CD4-positive, alpha-beta memory T cell (primary cell): ENCODE data around the gene MUC2. TPM values are rescaled to one million over a fixed set of nuclear protein-coding genes. Genes with fewer than 3 reads are reported as not detected.

Experiments
- CTCF ChIA-PET: fragments of 350-600 bp; sonication (Branson Sonifier 250); formaldehyde crosslinking; loops from one replicate; lab custom pipeline; 2021; ENCODE audit warnings: inconsistent platforms; ENCODE audit not compliant: partially characterized antibody; lab: Charles Lee
- POLR2A ChIA-PET: fragments of 350-600 bp; sonication (Branson Sonifier 250); formaldehyde crosslinking; loops from one replicate; lab custom pipeline; 2021; ENCODE audit not compliant: partially characterized antibody; lab: Charles Lee
- DNase-seq, 5 donors: peaks; one replicate each; pipeline versions ENCODE4 v3.0.0 to v3.0.0-alpha.2; 2020 to 2022; ENCODE audit warnings: mixed read lengths in 1 of 5
- H3K27ac ChIP-seq: one replicate; pipeline ENCODE4 v1.7.0; 2013; ENCODE audit warnings: low read depth, low read length
- H3K27me3 ChIP-seq: 2 replicates; pipeline ENCODE4 v1.7.0; 2013; ENCODE audit warnings: mild to moderate bottlenecking, low read length, moderate library complexity; ENCODE audit not compliant: insufficient read depth
- H3K36me3 ChIP-seq: 2 replicates; pipeline ENCODE4 v1.7.0; 2013; ENCODE audit warnings: mild to moderate bottlenecking, low read length, moderate library complexity; ENCODE audit not compliant: insufficient read depth
- H3K4me1 ChIP-seq: 2 replicates; pipeline ENCODE4 v1.7.0; 2013; ENCODE audit warnings: mild to moderate bottlenecking, low read length, moderate library complexity; ENCODE audit not compliant: insufficient read depth
- H3K4me3 ChIP-seq, 2 donors: one replicate each; pipeline ENCODE4 v1.7.0; 2013; ENCODE audit warnings: low read length in 2 of 2, mild to moderate bottlenecking in 1 of 2
- H3K9me3 ChIP-seq, 2 donors: one replicate each; pipeline ENCODE4 v1.7.0; 2013; ENCODE audit warnings: low read length in 2 of 2, control low read depth in 1 of 2; ENCODE audit not compliant: control insufficient read depth in 1 of 2
- H3K27ac Mint-ChIP-seq, 7 donors: one replicate each; pipeline ENCODE4 v1.8.0; 2020 to 2021; ENCODE audit warnings: mixed read lengths in 7 of 7, mild to moderate bottlenecking in 6 of 7, inconsistent platforms in 3 of 7, moderate library complexity in 3 of 7
- H3K27me3 Mint-ChIP-seq, 2 donors: one replicate each; pipeline ENCODE4 v1.8.0; 2020 to 2021; ENCODE audit warnings: mixed read lengths in 2 of 2
- H3K36me3 Mint-ChIP-seq, 2 donors: one replicate each; pipeline ENCODE4 v1.8.0; 2020 to 2021; ENCODE audit warnings: mixed read lengths in 2 of 2, inconsistent platforms in 1 of 2, mild to moderate bottlenecking in 1 of 2
- H3K4me1 Mint-ChIP-seq, 4 donors: one replicate each; pipeline ENCODE4 v1.8.0; 2020 to 2021; ENCODE audit warnings: mixed read lengths in 4 of 4, mild to moderate bottlenecking in 1 of 4
- H3K4me3 Mint-ChIP-seq, 8 donors: one replicate each; pipeline ENCODE4 v1.8.0; 2020 to 2021; ENCODE audit warnings: mixed read lengths in 8 of 8, mild to moderate bottlenecking in 7 of 8, moderate library complexity in 6 of 8, inconsistent platforms in 3 of 8
- H3K9me3 Mint-ChIP-seq, 8 donors: one replicate each; pipeline ENCODE4 v1.8.0; 2020 to 2021; ENCODE audit warnings: mixed read lengths in 8 of 8, mild to moderate bottlenecking in 5 of 8, inconsistent platforms in 3 of 8, moderate library complexity in 1 of 8
- intact Hi-C: fragments of 100-400 bp; cut with micrococcal nuclease; formaldehyde crosslinking; loops from one replicate; pipeline ENCODE4 v1.15.1; 2023
- polyA plus RNA-seq, 2 donors: library from polyadenylated mRNA; unstranded; fragments of 300-500 nt; fragmentation: Illumina TruSeq; gene quantifications; one replicate each; pipeline ENCODE4 v1.2.3, GENCODE V29; 2021
- total RNA-seq, 2 experiments: library from RNA; stranded (reverse); gene quantifications; one replicate each; pipeline ENCODE4 v1.2.3, GENCODE V29; 2021

Gene MUC2
- total and polyA plus RNA-seq, 4 experiments from 2014 or later = not detected

GRCh38 chr11:1083621-1084551 lies 9.2 kb downstream of the MUC2 start:
- H3K9me3 Mint-ChIP-seq = peaks cover 0 to 2% (median 0%) of the 10 kb centered on the region in 8 donors
- H3K4me1 Mint-ChIP-seq = no peaks in the 10 kb centered on the region
- no peak overlapping the region for H3K4me3 Mint-ChIP-seq
- H3K27me3 ChIP-seq = no peaks in the 10 kb centered on the region
- no peak for DNase-seq
- intact Hi-C loops = no loop called here
- H3K36me3 ChIP-seq = no peaks in the 10 kb centered on the region
- H3K27me3 Mint-ChIP-seq = no peaks in the 10 kb centered on the region
- ChIA-PET POLR2A (no interaction called here), CTCF (no interaction called here)
- no peak overlapping the region for H3K4me3 ChIP-seq
- H3K4me1 ChIP-seq = no peaks in the 10 kb centered on the region
- no peaks in the 10 kb centered on the region for H3K9me3 ChIP-seq
- H3K36me3 Mint-ChIP-seq = no peaks in the 10 kb centered on the region
- no peak overlapping the region for H3K27ac Mint-ChIP-seq
- no peak overlapping the region for H3K27ac ChIP-seq

GRCh38 chr11:1084561-1085439 lies 10.1 kb downstream of the MUC2 start:
- H3K27ac ChIP-seq = no peak overlapping the region
- POLR2A ChIA-PET = no interaction called here
- no peak for DNase-seq
- no peaks in the 10 kb centered on the region for H3K27me3 Mint-ChIP-seq
- no peaks in the 10 kb centered on the region for H3K27me3 ChIP-seq
- no peak overlapping the region for H3K4me3 ChIP-seq
- H3K36me3 Mint-ChIP-seq = no peaks in the 10 kb centered on the region
- H3K9me3 ChIP-seq = no peaks in the 10 kb centered on the region
- no peaks in the 10 kb centered on the region for H3K4me1 ChIP-seq
- peaks cover 0 to 2% (median 0%) of the 10 kb centered on the region in 8 donors for H3K9me3 Mint-ChIP-seq
- H3K4me1 Mint-ChIP-seq = no peaks in the 10 kb centered on the region
- no peak overlapping the region for H3K4me3 Mint-ChIP-seq
- no peak overlapping the region for H3K27ac Mint-ChIP-seq
- intact Hi-C loops = no loop called here
- H3K36me3 ChIP-seq = no peaks in the 10 kb centered on the region
- CTCF ChIA-PET = no interaction called here

DNA sequence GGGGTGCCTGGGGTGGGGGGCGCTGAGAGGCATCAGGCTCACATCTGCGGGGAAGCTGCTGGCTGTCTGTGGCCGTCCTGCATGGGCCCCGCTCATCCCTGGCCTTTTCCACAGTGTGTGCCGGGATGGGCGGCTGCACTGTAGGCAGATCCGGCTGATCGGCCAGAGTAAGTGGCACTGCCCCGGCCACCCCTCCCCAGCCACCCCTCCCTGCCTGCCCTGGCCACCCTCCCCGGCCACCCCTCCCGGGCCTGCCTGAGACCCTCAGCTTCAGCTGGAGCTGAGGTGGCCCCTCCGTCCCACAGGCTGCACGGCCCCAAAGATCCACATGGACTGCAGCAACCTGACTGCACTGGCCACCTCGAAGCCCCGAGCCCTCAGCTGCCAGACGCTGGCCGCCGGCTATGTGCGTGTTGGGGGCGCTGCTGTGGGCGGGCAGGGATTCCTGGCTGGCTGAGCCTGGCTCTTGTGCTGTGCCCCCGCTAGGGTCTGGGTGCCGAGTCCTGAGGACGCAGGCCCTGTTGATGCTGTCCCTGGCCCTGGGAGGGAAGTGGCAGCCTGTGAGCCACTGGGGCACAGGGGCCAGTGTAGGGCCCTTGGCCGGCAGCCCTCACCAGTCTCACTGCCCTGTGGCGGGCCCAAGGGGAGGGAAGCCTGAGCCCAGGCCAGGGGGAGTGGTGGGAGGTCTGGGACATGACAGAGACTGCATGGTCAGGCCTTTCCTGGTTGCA lies 10.9 kb downstream of the MUC2 start:
- no peaks in the 10 kb centered on the region for H3K4me1 ChIP-seq
- H3K4me3 Mint-ChIP-seq = no peak overlapping the region
- POLR2A ChIA-PET = no interaction called here

DNA sequence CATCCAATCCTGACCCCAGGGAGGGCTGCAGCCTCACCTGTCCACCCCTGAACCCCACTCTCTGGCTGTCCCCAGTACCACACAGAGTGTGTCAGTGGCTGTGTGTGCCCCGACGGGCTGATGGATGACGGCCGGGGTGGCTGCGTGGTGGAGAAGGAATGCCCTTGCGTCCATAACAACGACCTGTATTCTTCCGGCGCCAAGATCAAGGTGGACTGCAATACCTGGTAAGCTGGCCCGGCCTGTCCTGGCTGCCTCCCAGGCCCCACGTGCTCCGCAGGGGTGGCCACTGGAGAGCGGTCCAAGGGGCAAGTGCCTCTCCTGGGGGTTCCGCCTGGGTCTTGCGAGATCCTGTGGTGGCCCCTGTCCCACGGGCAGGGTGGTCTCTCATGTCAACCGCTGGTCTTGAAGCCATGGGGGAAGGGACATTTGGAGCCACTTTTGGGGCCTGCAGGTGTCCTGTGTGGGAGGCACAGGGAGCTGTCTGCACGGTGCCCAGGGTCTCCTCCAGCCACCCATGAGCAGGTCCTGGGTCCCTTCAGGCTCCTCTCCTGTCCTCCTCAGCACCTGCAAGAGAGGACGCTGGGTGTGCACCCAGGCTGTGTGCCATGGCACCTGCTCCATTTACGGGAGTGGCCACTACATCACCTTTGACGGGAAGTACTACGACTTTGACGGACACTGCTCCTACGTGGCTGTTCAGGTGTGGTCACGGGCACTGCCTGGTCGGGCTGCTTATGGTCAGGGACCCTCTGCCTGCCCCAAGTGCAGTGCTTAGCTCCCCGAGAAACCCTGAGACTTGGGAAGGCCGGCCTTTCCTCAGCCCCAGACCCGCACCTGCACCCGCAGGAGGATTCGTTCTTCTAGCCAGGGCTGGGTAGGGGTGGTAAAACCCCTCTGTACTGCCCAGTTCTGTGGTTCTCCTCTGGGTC lies 11.8 kb downstream of the MUC2 start:
- no peak overlapping the region for H3K27ac Mint-ChIP-seq
- H3K36me3 Mint-ChIP-seq = no peaks in the 10 kb centered on the region
- ChIA-PET CTCF (no interaction called here), POLR2A (no interaction called here)
- Histone ChIP-seq H3K27ac (no peak overlapping the region), H3K9me3 (no peaks in the 10 kb centered on the region), H3K36me3 (no peaks in the 10 kb centered on the region), H3K4me1 (no peaks in the 10 kb centered on the region), H3K4me3 (no peak overlapping the region), H3K27me3 (no peaks in the 10 kb centered on the region)
- DNase-seq = no peak
- H3K27me3 Mint-ChIP-seq = no peaks in the 10 kb centered on the region
- H3K4me3 Mint-ChIP-seq = no peak overlapping the region
- H3K9me3 Mint-ChIP-seq = peaks cover 0 to 2% (median 0%) of the 10 kb centered on the region in 8 donors
- intact Hi-C loops = no loop called here
- no peaks in the 10 kb centered on the region for H3K4me1 Mint-ChIP-seq

More for the DNA sequence above, 10.9 kb downstream of the MUC2 start:
- Histone ChIP-seq H3K36me3 (no peaks in the 10 kb centered on the region), H3K4me3 (no peak overlapping the region), H3K9me3 (no peaks in the 10 kb centered on the region), H3K27ac (no peak overlapping the region), H3K27me3 (no peaks in the 10 kb centered on the region)
- no peaks in the 10 kb centered on the region for H3K36me3 Mint-ChIP-seq
- H3K27ac Mint-ChIP-seq = no peak overlapping the region
- H3K9me3 Mint-ChIP-seq = peaks cover 0 to 2% (median 0%) of the 10 kb centered on the region in 8 donors
- H3K27me3 Mint-ChIP-seq = no peaks in the 10 kb centered on the region
- CTCF ChIA-PET = no interaction called here
- no peaks in the 10 kb centered on the region for H3K4me1 Mint-ChIP-seq
- no peak for DNase-seq
- intact Hi-C loops = no loop called here

- Mint-ChIP-seq H3K4me1 (peaks cover 0 to 1% (median 0%) of the 10 kb centered on the region in 4 donors), H3K36me3 (no peaks in the 10 kb centered on the region), H3K4me3 (no peak overlapping the region), H3K27me3 (no peaks in the 10 kb centered on the region), H3K9me3 (peaks cover 0 to 2% (median 0%) of the 10 kb centered on the region in 8 donors), H3K27ac (no peak overlapping the region)
- H3K27ac ChIP-seq = no peak overlapping the region
- no peak overlapping the region for H3K4me3 ChIP-seq
- no peaks in the 10 kb centered on the region for H3K4me1 ChIP-seq
- H3K36me3 ChIP-seq = no peaks in the 10 kb centered on the region
- ChIA-PET CTCF (no interaction called here), POLR2A (no interaction called here)
- H3K27me3 ChIP-seq = no peaks in the 10 kb centered on the region
- DNase-seq = no peak
- no peaks in the 10 kb centered on the region for H3K9me3 ChIP-seq
- intact Hi-C loops = no loop called here
Observed at GRCh38 chr11:1087279-1087960, 12.7 kb downstream of the MUC2 start.
